ENCODE data around the gene SLC37A3.

- TF ChIP-seq POLR2A (IDR thresholded peaks at IDR 0.05; ENCODE audit: low read length) (no peak), GATA1 (IDR thresholded peaks at IDR 0.05; ENCODE audit: low read depth, low read length) (no peak)
Observed at GRCh38 chr7:140342727-140343514, 55.4 kb downstream of the SLC37A3 start.
